HepG2 (cell line): ENCODE measurements around the gene MICA. TPM values are rescaled to one million over a fixed set of nuclear protein-coding genes. Genes with fewer than 3 reads are reported as not detected.

Source experiments
- CBFB ChIP-seq: sonication (generic); formaldehyde crosslinking; IDR thresholded peaks from 2 replicates; pipeline ENCODE4 v1.4.0; 2020; ENCODE audit warnings: missing genetic modification reagents
- ISX ChIP-seq: sonication (generic); formaldehyde crosslinking; conservative IDR thresholded peaks from 2 replicates; pipeline ENCODE4 v1.5.0; 2020; ENCODE audit warnings: missing genetic modification reagents
- SOX13 ChIP-seq, 3 experiments: fragments of 450-650 bp in 1 of 3; sonication (generic) in 1 of 3; formaldehyde crosslinking in 1 of 3; IDR thresholded peaks in 2 of 3; conservative IDR thresholded peaks in 1 of 3; 2 replicates each; pipeline versions ENCODE4 v1.5.0 to v1.6.1; 2016 to 2020; ENCODE audit warnings: antibody characterized with exemption in 1 of 3, mild to moderate bottlenecking in 1 of 3, missing compliant biosample characterization in 1 of 3, missing genetic modification reagents in 1 of 3, moderate library complexity in 1 of 3
- ZBTB4 ChIP-seq: sonication (generic); formaldehyde crosslinking; IDR thresholded peaks from 2 replicates; pipeline ENCODE4 v1.4.0; 2020; ENCODE audit warnings: missing genetic modification reagents, mild to moderate bottlenecking, borderline replicate concordance
- ZFAT ChIP-seq: sonication (generic); formaldehyde crosslinking; conservative IDR thresholded peaks from 2 replicates; pipeline ENCODE4 v1.8.1; 2023; ENCODE audit warnings: missing genetic modification reagents, inconsistent platforms
- ZGPAT ChIP-seq: IDR thresholded peaks from 2 replicates; pipeline ENCODE4 v1.6.1; 2016; ENCODE audit warnings: mild to moderate bottlenecking
- ZMAT3 ChIP-seq: sonication (generic); formaldehyde crosslinking; conservative IDR thresholded peaks from 2 replicates; pipeline ENCODE4 v1.7.0; 2021; ENCODE audit warnings: missing genetic modification reagents
- ZNF441 ChIP-seq: sonication (generic); formaldehyde crosslinking; IDR thresholded peaks from 2 replicates; pipeline ENCODE4 v1.7.0; 2021; ENCODE audit warnings: missing genetic modification reagents, borderline replicate concordance
- ZNF510 ChIP-seq: sonication (generic); formaldehyde crosslinking; IDR thresholded peaks from 2 replicates; pipeline ENCODE4 v1.4.0; 2020; ENCODE audit warnings: low read depth, mild to moderate bottlenecking, missing genetic modification reagents
- ZNF557 ChIP-seq: sonication (generic); formaldehyde crosslinking; IDR thresholded peaks from 2 replicates; pipeline ENCODE4 v1.4.0; 2020; ENCODE audit warnings: missing genetic modification reagents
- ZNF577 ChIP-seq: sonication (generic); formaldehyde crosslinking; IDR thresholded peaks from 2 replicates; pipeline ENCODE4 v1.4.0; 2020; ENCODE audit warnings: mild to moderate bottlenecking, low read depth, missing genetic modification reagents, borderline replicate concordance
- ZNF660 ChIP-seq: sonication (generic); formaldehyde crosslinking; IDR thresholded peaks from 2 replicates; pipeline ENCODE4 v1.5.1; 2020; ENCODE audit warnings: mild to moderate bottlenecking, low read depth, missing genetic modification reagents, borderline replicate concordance
- ZNF770 ChIP-seq: sonication (generic); formaldehyde crosslinking; IDR thresholded peaks from 2 replicates; pipeline ENCODE4 v1.5.0; 2020; ENCODE audit warnings: mild to moderate bottlenecking, missing genetic modification reagents
- ZNF772 ChIP-seq: sonication (generic); formaldehyde crosslinking; IDR thresholded peaks from 2 replicates; pipeline ENCODE4 v1.5.0; 2020; ENCODE audit warnings: mild to moderate bottlenecking, missing genetic modification reagents
- ZNF883 ChIP-seq: sonication (generic); formaldehyde crosslinking; IDR thresholded peaks from 2 replicates; pipeline ENCODE4 v1.5.1; 2020; ENCODE audit warnings: mild to moderate bottlenecking, missing genetic modification reagents; ENCODE audit errors: not compliant biosample characterization
- ZZZ3 ChIP-seq: sonication (generic); formaldehyde crosslinking; IDR thresholded peaks from 2 replicates; pipeline ENCODE4 v1.4.0; 2020; ENCODE audit warnings: missing genetic modification reagents, mild to moderate bottlenecking, borderline replicate concordance
- polyA plus RNA-seq, 8 experiments: library from polyadenylated mRNA; depleted of rRNA in 3 of 8; stranded (reverse) in 7 of 8; unstranded in 1 of 8; fragments of >200 nt; fragmentation: Illumina TruSeq in 4 of 8; extraction: Trizol in 4 of 8; gene quantifications; 2 replicates each; pipeline versions ENCODE4 v1.2.1 to v1.2.3, GENCODE V29; 2011 to 2016; ENCODE audit warnings: low read depth in 4 of 8, missing spikeins in 1 of 8, mixed read lengths in 1 of 8; ENCODE audit not compliant: insufficient read depth in 1 of 8
- total RNA-seq, 5 experiments: library from RNA; depleted of rRNA; stranded (reverse); fragments of >200 nt; fragmentation: Illumina TruSeq; extraction: Trizol; gene quantifications; 2 replicates each; pipeline ENCODE4 v1.2.3, GENCODE V29; 2016; ENCODE audit warnings: low read depth in 1 of 5
- TF ChIP-seq, protein P1 (sequence below): sonication (generic); formaldehyde crosslinking; IDR thresholded peaks from 2 replicates; pipeline ENCODE4 v1.4.0; 2020; ENCODE audit warnings: mild to moderate bottlenecking, missing genetic modification reagents, borderline replicate concordance

The MICA gene
- total and polyA plus RNA-seq, 2 of the 13 experiments (the other 11 are each of a cell fraction or from before 2014, with no cell fraction given), result 21.6 to 38.1 TPM

GRCh38 chr6:31403283-31404060 lies at the start of gene MICA (continued):
- peak; percentile 87 for TF ChIP-seq ZGPAT (CRISPR knock-in tag)
- TF ChIP-seq ZNF660 (CRISPR knock-in tag), result no peak
- no peak; the same call in 1 of the 2 replicates for TF ChIP-seq ZNF770 (CRISPR knock-in tag)
- peak; percentile 85 for TF ChIP-seq ZNF883 (CRISPR knock-in tag)
- TF ChIP-seq ZNF577 (CRISPR knock-in tag), result no peak
- peak; percentile 84; the same call in 1 of the 2 replicates for TF ChIP-seq ZNF441 (CRISPR knock-in tag)
- 0 out of 2 replicates have a peak, but pooled peaks have one; percentile 8 for TF ChIP-seq SOX13 (IDR thresholded peaks at IDR 0.05)
- TF ChIP-seq SOX13 (CRISPR knock-in tag; conservative IDR thresholded peaks at IDR 0.05 in 1 of 2, IDR thresholded peaks at IDR 0.05 in 1 of 2), result peak in 1 of 2 experiments; percentile 37; a peak in 1 of 4 replicates
- peak; percentile 66; the same call in 1 of the 2 replicates for TF ChIP-seq ZNF510
- peak; percentile 30; the same call in 1 of the 2 replicates for TF ChIP-seq ZNF557 (CRISPR knock-in tag)
- TF ChIP-seq ZNF772 (CRISPR knock-in tag), result peak; percentile 74
- peak; percentile 92; the same call in 1 of the 2 replicates for TF ChIP-seq ISX (CRISPR knock-in tag)
- 0 out of 2 replicates have a peak, but pooled peaks have one; percentile 10 for TF ChIP-seq ZBTB4 (CRISPR knock-in tag)
- TF ChIP-seq ZMAT3 (CRISPR knock-in tag), result peak; percentile 91; the same call in 1 of the 2 replicates
- TF ChIP-seq CBFB, result peak; percentile 9; the same call in 1 of the 2 replicates
- TF ChIP-seq, protein P1, sequence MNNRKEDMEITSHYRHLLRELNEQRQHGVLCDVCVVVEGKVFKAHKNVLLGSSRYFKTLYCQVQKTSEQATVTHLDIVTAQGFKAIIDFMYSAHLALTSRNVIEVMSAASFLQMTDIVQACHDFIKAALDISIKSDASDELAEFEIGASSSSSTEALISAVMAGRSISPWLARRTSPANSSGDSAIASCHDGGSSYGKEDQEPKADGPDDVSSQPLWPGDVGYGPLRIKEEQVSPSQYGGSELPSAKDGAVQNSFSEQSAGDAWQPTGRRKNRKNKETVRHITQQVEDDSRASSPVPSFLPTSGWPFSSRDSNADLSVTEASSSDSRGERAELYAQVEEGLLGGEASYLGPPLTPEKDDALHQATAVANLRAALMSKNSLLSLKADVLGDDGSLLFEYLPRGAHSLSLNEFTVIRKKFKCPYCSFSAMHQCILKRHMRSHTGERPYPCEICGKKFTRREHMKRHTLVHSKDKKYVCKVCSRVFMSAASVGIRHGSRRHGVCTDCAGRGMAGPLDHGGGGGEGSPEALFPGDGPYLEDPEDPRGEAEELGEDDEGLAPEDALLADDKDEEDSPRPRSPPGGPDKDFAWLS (CRISPR knock-in tag), result no peak
- peak; percentile 88; the same call in 1 of the 2 replicates for TF ChIP-seq ZFAT (CRISPR knock-in tag)
- no peak for TF ChIP-seq ZZZ3
